Naive thymus-derived CD8-positive, alpha-beta T cell (primary cell): Measurements from ENCODE around the gene ACADVL. TPM values are rescaled to one million over a fixed set of nuclear protein-coding genes. Genes with fewer than 3 reads are reported as not detected.
A peak's percentile ranks its signal among the peaks of the same experiment; 100 is the strongest.

Experiments
- ATAC-seq, 2 donors: fragments of 150-1000 bp; cut with Tn5 transposase in 1 of 2; sonication (Bioruptor Pico), chemical (Tn5 transposase) in 1 of 2; 1 replicate in 1 of 2; 2 replicates in 1 of 2; pipeline ENCODE4 v1.10.0; 2021; ENCODE audit warnings: mild to moderate bottlenecking in 2 of 2, moderate library complexity in 2 of 2
- POLR2A ChIA-PET: fragments of 350-600 bp; sonication (Branson Sonifier 250); formaldehyde crosslinking; loops from one replicate; lab custom pipeline; 2021; ENCODE audit warnings: antibody characterized with exemption; lab: Charles Lee
- DNase-seq, 10 donors: peaks; one replicate each; pipeline versions ENCODE4 v3.0.0 to v3.0.0-alpha.2; 2020 to 2022
- H3K27ac Mint-ChIP-seq, 10 donors: one replicate each; pipeline ENCODE4 v1.8.0; 2020 to 2022; ENCODE audit warnings: mild to moderate bottlenecking in 10 of 10, mixed read lengths in 10 of 10, moderate library complexity in 4 of 10, inconsistent platforms in 1 of 10
- H3K27me3 Mint-ChIP-seq, 5 donors: one replicate each; pipeline ENCODE4 v1.8.0; 2021 to 2022; ENCODE audit warnings: mixed read lengths in 5 of 5
- H3K36me3 Mint-ChIP-seq, 3 donors: one replicate each; pipeline ENCODE4 v1.8.0; 2020 to 2022; ENCODE audit warnings: mixed read lengths in 3 of 3, mild to moderate bottlenecking in 2 of 3, inconsistent platforms in 1 of 3
- H3K4me1 Mint-ChIP-seq, 4 donors: one replicate each; pipeline ENCODE4 v1.8.0; 2021 to 2022; ENCODE audit warnings: mixed read lengths in 4 of 4
- H3K4me3 Mint-ChIP-seq, 10 donors: one replicate each; pipeline ENCODE4 v1.8.0; 2020 to 2022; ENCODE audit warnings: mild to moderate bottlenecking in 10 of 10, mixed read lengths in 10 of 10, moderate library complexity in 6 of 10, inconsistent platforms in 1 of 10
- H3K9me3 Mint-ChIP-seq, 9 donors: one replicate each; pipeline ENCODE4 v1.8.0; 2020 to 2022; ENCODE audit warnings: mixed read lengths in 9 of 9, mild to moderate bottlenecking in 3 of 9, inconsistent platforms in 1 of 9, moderate library complexity in 1 of 9
- polyA plus RNA-seq, 3 donors: library from polyadenylated mRNA; unstranded; fragments of 300-500 nt; fragmentation: Illumina TruSeq; gene quantifications; one replicate each; pipeline ENCODE4 v1.2.3, GENCODE V29; 2021
- total RNA-seq, 8 experiments: library from RNA in 2 of 8; stranded (reverse) in 2 of 8; gene quantifications; one replicate each; pipeline ENCODE4 v1.2.3 and lab custom pipeline; 2021 to 2026

ACADVL gene
- total and polyA plus RNA-seq, 5 experiments from 2014 or later: 78.8 to 402 (median 91.2) TPM

- POLR2A ChIA-PET: interaction anchor here (0.7 to 14.0 kb wide), 9 partner anchors 9 to 473 kb away, joined by 3 to 371 read pairs (median 4); partner anchors contain the start of genes CTDNEP1, DVL2, ELP5 and GABARAP
- Mint-ChIP-seq H3K27ac (peak overlapping the region; percentile 95 to 100 (median 99)), H3K9me3 (no peaks in the 10 kb centered on the region), H3K27me3 (peaks cover 0 to 2% (median 0%) of the 10 kb centered on the region in 5 donors), H3K4me3 (peak overlapping the region; percentile 85 to 98 (median 93)), H3K4me1 (peaks cover 39 to 60% (median 57%) of the 10 kb centered on the region in 4 donors), H3K36me3 (peaks cover 0 to 2% (median 0%) of the 10 kb centered on the region in 3 donors)
- DNase-seq: peak in 5 of 10 donors; percentile 55 to 86 (median 81)
- ATAC-seq: peak; percentile 3 to 13
These were observed 5.8 kb upstream of the ACADVL start for GRCh38 chr17:7213895-7214299.

- peak; percentile 97 to 99 (median 99) for DNase-seq
- Mint-ChIP-seq H3K27ac (peak overlapping the region; percentile 95 to 100 (median 99)), H3K4me1 (peaks cover 43 to 66% (median 63%) of the 10 kb centered on the region in 4 donors), H3K27me3 (peaks cover 0 to 2% (median 0%) of the 10 kb centered on the region in 5 donors), H3K36me3 (peaks cover 0 to 2% (median 0%) of the 10 kb centered on the region in 3 donors), H3K4me3 (peak overlapping the region; percentile 85 to 98 (median 93)), H3K9me3 (no peaks in the 10 kb centered on the region)
- peak; percentile 74 to 78 for ATAC-seq
- POLR2A ChIA-PET: interaction anchor here (0.7 to 14.0 kb wide), 9 partner anchors 10 to 472 kb away, joined by 3 to 371 read pairs (median 4); partner anchors contain the start of genes CTDNEP1, DVL2, ELP5 and GABARAP
These were observed 5.2 kb upstream of the ACADVL start for GRCh38 chr17:7214300-7215135.

- POLR2A ChIA-PET: interaction anchor here (1.0 to 14.0 kb wide), 7 partner anchors 10 to 264 kb away, joined by 3 to 371 read pairs (median 5); partner anchors contain the start of genes CTDNEP1, DVL2, ELP5 and GABARAP
- Mint-ChIP-seq H3K27ac (peak overlapping the region; percentile 95 to 100 (median 99)), H3K9me3 (no peaks in the 10 kb centered on the region), H3K4me1 (peaks cover 43 to 68% (median 66%) of the 10 kb centered on the region in 4 donors), H3K36me3 (peaks cover 0 to under 1% (median 0%) of the 10 kb centered on the region in 3 donors), H3K27me3 (peaks cover 0 to 2% (median 0%) of the 10 kb centered on the region in 5 donors), H3K4me3 (peak overlapping the region; percentile 85 to 98 (median 93))
- peak in 1 of 10 donors; percentile 65 for DNase-seq
- ATAC-seq: no peak
These were observed 4.6 kb upstream of the ACADVL start for GRCh38 chr17:7215136-7215638.

GRCh38 chr17:7215652-7216180 is 4.0 kb upstream of the ACADVL start:
- H3K27ac Mint-ChIP-seq: peak overlapping the region; percentile 87 to 100 (median 99)
- ATAC-seq: no peak
- peaks cover 46 to 73% (median 71%) of the 10 kb centered on the region in 4 donors for H3K4me1 Mint-ChIP-seq
- no peaks in the 10 kb centered on the region for H3K9me3 Mint-ChIP-seq
- POLR2A ChIA-PET: interaction anchor here (1.7 to 14.0 kb wide), 3 partner anchors 11 to 180 kb away, joined by 6 to 371 read pairs (median 20); partner anchors contain the start of genes DVL2, GABARAP, PHF23 and SLC16A13
- peak overlapping the region; percentile 26 to 98 (median 88) for H3K4me3 Mint-ChIP-seq
- peaks cover 0 to 2% (median 0%) of the 10 kb centered on the region in 5 donors for H3K27me3 Mint-ChIP-seq
- peak in 2 of 10 donors; percentile 19 to 65 for DNase-seq
- H3K36me3 Mint-ChIP-seq: no peaks in the 10 kb centered on the region

GRCh38 chr17:7216242-7217112 is 3.3 kb upstream of the ACADVL start:
- H3K4me1 Mint-ChIP-seq: peaks cover 51 to 81% (median 78%) of the 10 kb centered on the region in 4 donors

GRCh38 chr17:7217113-7217987 is 2.4 kb upstream of the ACADVL start:
- POLR2A ChIA-PET: interaction anchor here (0.6 to 14.0 kb wide), 2 partner anchors 19 to 164 kb away, joined by 6 to 371 read pairs; partner anchors contain the start of genes DVL2, GABARAP and PHF23
- H3K9me3 Mint-ChIP-seq: no peaks in the 10 kb centered on the region
- peak overlapping the region; percentile 67 to 97 (median 81) for H3K4me3 Mint-ChIP-seq
- ATAC-seq (no peak), DNase-seq (peak in 2 of 10 donors; percentile 33 to 65)
- H3K36me3 Mint-ChIP-seq: peaks cover 0 to 2% (median 0%) of the 10 kb centered on the region in 3 donors
- peaks cover 49 to 82% (median 75%) of the 10 kb centered on the region in 4 donors for H3K4me1 Mint-ChIP-seq
- peak overlapping the region; percentile 69 to 100 (median 98) for H3K27ac Mint-ChIP-seq
- H3K27me3 Mint-ChIP-seq: peaks cover 0 to 2% (median 0%) of the 10 kb centered on the region in 5 donors

More at GRCh38 chr17:7216242-7217112, 3.3 kb upstream of the ACADVL start:
- H3K36me3 Mint-ChIP-seq: no peaks in the 10 kb centered on the region
- POLR2A ChIA-PET: interaction anchor here (3.3 to 14.0 kb wide), 2 partner anchors 12 to 20 kb away, joined by 20 to 371 read pairs; partner anchors contain the start of genes DVL2, GABARAP and PHF23
- H3K9me3 Mint-ChIP-seq: no peaks in the 10 kb centered on the region
- ATAC-seq (no peak), DNase-seq (peak in 1 of 10 donors; percentile 53)
- H3K4me3 Mint-ChIP-seq: peak overlapping the region; percentile 40 to 94 (median 72)
- peaks cover 0 to 2% (median 0%) of the 10 kb centered on the region in 5 donors for H3K27me3 Mint-ChIP-seq
- peak overlapping the region; percentile 49 to 100 (median 96) for H3K27ac Mint-ChIP-seq

- Mint-ChIP-seq H3K9me3 (no peaks in the 10 kb centered on the region), H3K27me3 (peaks cover 0 to 2% (median 0%) of the 10 kb centered on the region in 5 donors), H3K27ac (peak overlapping the region; percentile 69 to 98 (median 90)), H3K4me1 (peaks cover 49 to 82% (median 74%) of the 10 kb centered on the region in 4 donors), H3K4me3 (peak overlapping the region; percentile 67 to 97 (median 81)), H3K36me3 (peaks cover 0 to 4% (median 0%) of the 10 kb centered on the region in 3 donors)
- ATAC-seq: no peak
- POLR2A ChIA-PET: interaction anchor here (14.0 kb wide), 1 partner anchor 18 kb away, joined by 371 read pairs; the partner anchor contains the start of genes DVL2, GABARAP and PHF23
- peak in 1 of 10 donors; percentile 54 for DNase-seq
These were observed 1.6 kb upstream of the ACADVL start for GRCh38 chr17:7218166-7218565.

GRCh38 chr17:7218758-7219157 is 980 bp upstream of the ACADVL start:
- DNase-seq (peak in 1 of 10 donors; percentile 57), ATAC-seq (no peak)
- H3K27me3 Mint-ChIP-seq: peaks cover 0 to 2% (median 0%) of the 10 kb centered on the region in 5 donors
- POLR2A ChIA-PET: interaction anchor here (0.6 to 14.0 kb wide), 3 partner anchors 18 to 288 kb away, joined by 3 to 371 read pairs (median 10); partner anchors contain the start of genes DVL2, GABARAP and PHF23
- H3K27ac Mint-ChIP-seq: peak overlapping the region; percentile 90 to 99 (median 98)
- H3K36me3 Mint-ChIP-seq: peaks cover 0 to 9% (median 0%) of the 10 kb centered on the region in 3 donors
- H3K4me3 Mint-ChIP-seq: peak overlapping the region; percentile 55 to 97 (median 94)
- H3K9me3 Mint-ChIP-seq: no peaks in the 10 kb centered on the region
- peaks cover 44 to 76% (median 68%) of the 10 kb centered on the region in 4 donors for H3K4me1 Mint-ChIP-seq

GRCh38 chr17:7219229-7219811 is 418 bp upstream of the ACADVL start:
- no peak for ATAC-seq
- peak overlapping the region; percentile 90 to 99 (median 98) for H3K27ac Mint-ChIP-seq
- no peaks in the 10 kb centered on the region for H3K9me3 Mint-ChIP-seq
- DNase-seq: no peak
- peaks cover 0 to 2% (median 0%) of the 10 kb centered on the region in 5 donors for H3K27me3 Mint-ChIP-seq
- POLR2A ChIA-PET: interaction anchor here (0.6 to 14.0 kb wide), 10 partner anchors 17 to 288 kb away, joined by 3 to 371 read pairs (median 4); partner anchors contain the start of genes ACAP1, CLDN7, DVL2 and GABARAP
- H3K4me1 Mint-ChIP-seq: peaks cover 38 to 71% (median 63%) of the 10 kb centered on the region in 4 donors
- H3K36me3 Mint-ChIP-seq: peaks cover 0 to 14% (median 0%) of the 10 kb centered on the region in 3 donors
- peak overlapping the region; percentile 88 to 97 (median 94) for H3K4me3 Mint-ChIP-seq
